ENCODE data around the gene SALL1.

The SALL1 gene

GRCh38 chr16:51113236-51114125 is 37.6 kb downstream of the SALL1 start:
- no peak for DNase-seq (ENCODE audit: low read depth in 1 of 2, low spot score in 1 of 2)

- no peak for DNase-seq (ENCODE audit: low read depth in 1 of 2, low spot score in 1 of 2)
Observed at GRCh38 chr16:51112323-51112722, 38.7 kb downstream of the SALL1 start.

- no peak for DNase-seq (ENCODE audit: low read depth in 1 of 2, low spot score in 1 of 2)
Observed at GRCh38 chr16:51111759-51112158, 39.3 kb downstream of the SALL1 start.

GRCh38 chr16:51110700-51111157 is 40.3 kb downstream of the SALL1 start:
- DNase-seq (ENCODE audit: low read depth in 1 of 2, low spot score in 1 of 2), result no peak

- no peak for DNase-seq (ENCODE audit: low read depth in 1 of 2, low spot score in 1 of 2)
Observed at GRCh38 chr16:51109173-51109572, 41.9 kb downstream of the SALL1 start.

GRCh38 chr16:51107742-51108141 is 43.3 kb downstream of the SALL1 start:
- DNase-seq (ENCODE audit: low read depth in 1 of 2, low spot score in 1 of 2), result no peak

- no peak for DNase-seq (ENCODE audit: low read depth in 1 of 2, low spot score in 1 of 2)
Observed at GRCh38 chr16:51106535-51106934, 44.5 kb downstream of the SALL1 start.

- DNase-seq (ENCODE audit: low read depth in 1 of 2, low spot score in 1 of 2), result no peak
Observed at GRCh38 chr16:51103590-51103989, 47.5 kb downstream of the SALL1 start.

- no peak for DNase-seq (ENCODE audit: low read depth in 1 of 2, low spot score in 1 of 2)
Observed at GRCh38 chr16:51097729-51098128, 53.3 kb downstream of the SALL1 start.

GRCh38 chr16:51095890-51096626 is 55.0 kb downstream of the SALL1 start:
- DNase-seq (ENCODE audit: low read depth in 1 of 2, low spot score in 1 of 2), result no peak

GRCh38 chr16:51095084-51095881 is 55.8 kb downstream of the SALL1 start:
- DNase-seq (ENCODE audit: low read depth in 1 of 2, low spot score in 1 of 2), result no peak

GRCh38 chr16:51093726-51094280 is 57.3 kb downstream of the SALL1 start:
- no peak for DNase-seq (ENCODE audit: low read depth in 1 of 2, low spot score in 1 of 2)

Data from activated CD4-positive, alpha-beta T cell treated with anti-CD3 and anti-CD28 coated beads, Interleukin-2, amount 50 U/mL, for 24 hours (primary cell).